GM12874 (cell line): ENCODE measurements around the gene CCDC120.

Source experiments
- TF ChIP-seq, protein P1 (sequence below): IDR thresholded peaks from 2 replicates; pipeline ENCODE4 v1.5.1; 2011; ENCODE audit warnings: low read depth, mild to moderate bottlenecking, control low read depth, low read length, moderate library complexity; ENCODE audit not compliant: insufficient read depth

CCDC120 gene

DNA sequence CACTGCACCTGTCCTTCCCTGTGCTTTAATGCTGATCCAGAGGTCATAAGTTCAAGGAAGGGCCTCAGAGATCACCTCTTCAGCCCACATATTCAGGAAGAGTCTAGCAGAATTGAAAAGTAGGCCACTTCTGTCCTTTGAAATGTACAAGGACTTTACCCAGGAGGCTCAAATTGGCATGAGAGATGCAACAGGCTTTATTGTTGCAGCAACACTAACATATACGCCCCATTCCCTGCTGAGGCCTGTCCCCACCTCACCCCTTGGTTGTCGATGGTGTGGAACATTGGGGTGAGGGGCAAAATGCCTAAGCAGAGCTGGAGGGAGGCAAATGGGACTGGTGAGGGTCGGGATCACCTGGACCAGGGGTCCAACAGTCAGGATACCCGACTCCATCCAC, 12.2 kb downstream of the CCDC120 start:
- TF ChIP-seq, protein P1, sequence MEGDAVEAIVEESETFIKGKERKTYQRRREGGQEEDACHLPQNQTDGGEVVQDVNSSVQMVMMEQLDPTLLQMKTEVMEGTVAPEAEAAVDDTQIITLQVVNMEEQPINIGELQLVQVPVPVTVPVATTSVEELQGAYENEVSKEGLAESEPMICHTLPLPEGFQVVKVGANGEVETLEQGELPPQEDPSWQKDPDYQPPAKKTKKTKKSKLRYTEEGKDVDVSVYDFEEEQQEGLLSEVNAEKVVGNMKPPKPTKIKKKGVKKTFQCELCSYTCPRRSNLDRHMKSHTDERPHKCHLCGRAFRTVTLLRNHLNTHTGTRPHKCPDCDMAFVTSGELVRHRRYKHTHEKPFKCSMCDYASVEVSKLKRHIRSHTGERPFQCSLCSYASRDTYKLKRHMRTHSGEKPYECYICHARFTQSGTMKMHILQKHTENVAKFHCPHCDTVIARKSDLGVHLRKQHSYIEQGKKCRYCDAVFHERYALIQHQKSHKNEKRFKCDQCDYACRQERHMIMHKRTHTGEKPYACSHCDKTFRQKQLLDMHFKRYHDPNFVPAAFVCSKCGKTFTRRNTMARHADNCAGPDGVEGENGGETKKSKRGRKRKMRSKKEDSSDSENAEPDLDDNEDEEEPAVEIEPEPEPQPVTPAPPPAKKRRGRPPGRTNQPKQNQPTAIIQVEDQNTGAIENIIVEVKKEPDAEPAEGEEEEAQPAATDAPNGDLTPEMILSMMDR = no peak

DNA sequence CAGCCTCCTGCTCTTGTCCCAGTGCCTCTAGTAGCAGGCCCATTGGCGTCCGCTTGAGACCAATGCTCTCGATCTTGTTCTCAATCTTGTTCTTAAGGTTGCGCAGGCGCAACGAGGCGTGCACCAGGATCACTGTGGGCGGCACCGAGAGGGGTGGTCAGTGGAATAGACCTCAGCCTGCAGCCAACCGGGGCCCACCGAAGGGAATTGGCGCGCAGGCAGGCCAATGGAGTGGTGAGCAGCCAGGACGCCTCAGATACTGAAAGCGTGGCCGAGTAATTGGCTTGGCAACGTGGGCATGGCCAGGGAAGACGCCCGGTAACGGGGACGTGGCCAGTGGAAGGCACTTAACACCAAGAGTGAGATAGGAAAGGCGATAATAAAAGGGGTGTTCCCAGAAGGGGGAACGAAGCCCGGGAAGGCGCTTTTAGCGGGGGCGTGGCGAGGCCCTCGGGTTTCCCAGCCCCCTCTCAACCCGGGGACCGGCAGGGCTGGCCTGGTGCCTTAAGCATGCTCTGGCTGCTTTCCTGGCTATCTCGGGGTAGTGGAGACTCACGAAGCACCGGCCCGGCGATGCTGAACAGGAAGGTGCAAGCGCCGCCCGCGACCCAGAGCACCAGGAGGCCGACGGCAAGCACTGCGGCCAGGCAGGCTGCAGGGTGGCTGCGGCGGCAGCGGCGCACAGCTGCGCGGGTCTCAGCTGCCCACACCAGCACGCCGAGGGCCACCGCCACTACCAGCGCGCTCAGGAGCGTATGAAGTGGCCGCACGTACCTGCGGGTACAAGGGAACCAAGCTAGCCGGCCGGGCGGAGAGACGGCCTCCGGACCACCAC, 13.3 kb downstream of the CCDC120 start:
- TF ChIP-seq, protein P1 = no peak

DNA sequence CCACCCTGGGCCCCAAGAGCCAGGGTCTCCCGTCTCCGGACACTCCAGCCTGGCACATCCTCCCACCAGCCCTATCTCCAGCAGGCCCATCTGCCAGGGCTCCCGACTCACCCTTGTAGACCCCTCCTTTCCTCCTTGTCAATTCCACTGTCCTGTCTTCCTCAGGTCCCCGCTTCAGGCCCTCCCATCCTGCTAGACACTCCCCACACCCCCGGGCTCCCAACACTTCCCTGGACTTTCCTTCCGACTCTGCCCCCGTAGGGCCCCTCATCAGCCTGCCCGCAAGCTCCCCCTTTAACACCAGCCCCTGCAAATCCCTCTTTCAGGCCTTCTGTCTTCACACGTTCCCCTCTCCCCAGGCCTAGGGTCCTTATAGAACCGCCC, 13.9 kb downstream of the CCDC120 start:
- TF ChIP-seq, protein P1 = no peak

DNA sequence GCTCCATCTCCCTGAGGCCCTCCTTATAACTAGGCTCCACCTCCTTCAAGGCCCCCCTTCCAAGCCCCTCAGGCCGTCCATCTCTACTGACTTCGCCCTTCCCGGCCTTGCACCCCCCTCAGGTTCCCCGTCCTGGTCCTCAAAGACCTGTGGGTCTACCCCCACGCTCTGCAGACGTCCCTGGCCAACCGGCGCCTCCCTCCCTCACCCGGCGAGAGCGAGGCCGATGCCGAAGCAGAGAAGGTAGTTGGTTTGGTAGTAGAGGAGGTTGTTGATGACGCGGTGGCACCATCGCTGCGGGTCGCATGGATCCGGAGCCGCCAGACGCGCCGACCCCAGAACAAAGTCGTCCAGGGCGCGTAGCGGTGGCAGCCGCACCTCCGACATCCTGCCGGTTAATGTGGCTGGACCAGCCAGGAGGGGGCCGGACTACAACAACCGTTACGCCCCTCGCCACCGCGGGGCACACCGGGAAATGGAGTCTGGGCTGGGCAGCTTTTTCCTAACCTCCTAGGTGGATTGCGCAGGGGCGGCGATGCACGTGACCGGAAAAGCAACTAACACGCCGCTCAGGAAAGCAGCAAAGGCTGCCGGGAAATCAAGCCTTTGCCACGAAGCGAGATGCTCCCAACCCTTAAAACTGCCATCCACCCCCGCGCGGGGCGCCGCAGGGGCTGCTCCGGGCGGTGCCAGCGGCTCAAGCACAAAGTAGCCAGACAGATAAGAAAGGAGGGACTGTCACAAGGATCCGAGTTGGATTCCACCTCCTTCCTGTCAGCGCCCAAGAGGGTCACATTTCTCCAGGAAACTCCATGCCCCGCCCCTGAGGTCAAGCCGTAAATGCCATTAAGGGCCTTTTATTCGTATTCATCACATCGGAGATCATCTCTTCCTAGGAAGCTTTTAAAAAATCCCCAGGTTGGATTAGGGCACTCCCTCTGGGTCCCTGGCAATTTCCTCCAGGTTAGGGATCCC, 15.1 kb downstream of the CCDC120 start, which contains the start of gene PRAF2:
TSS of gene PRAF2 (minus strand) at position 402 of the 975 bp plus-strand sequence. CDS start at position 387, 15 bp downstream.
- TF ChIP-seq, protein P1 = no peak

DNA sequence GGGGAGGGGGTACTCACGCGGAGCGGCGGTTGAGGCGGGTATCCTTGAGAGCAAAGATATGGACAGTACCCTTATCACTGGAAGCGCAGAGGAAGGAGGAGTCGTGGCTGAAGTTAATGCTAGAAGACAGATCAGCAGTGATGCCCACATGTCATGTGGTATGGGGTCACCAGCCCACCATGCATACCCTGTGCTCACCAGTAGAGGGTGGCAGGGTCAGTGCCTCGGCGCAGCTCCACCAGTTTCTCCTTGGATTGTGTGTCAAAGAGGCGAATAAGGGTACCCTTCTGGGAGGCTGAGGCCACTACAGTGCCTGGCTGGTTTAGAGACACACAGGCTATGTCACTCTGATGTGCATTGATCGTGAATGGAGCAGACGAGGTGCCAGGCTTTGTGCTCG, 16.5 kb downstream of the CCDC120 start:
- TF ChIP-seq, protein P1 = no peak

DNA sequence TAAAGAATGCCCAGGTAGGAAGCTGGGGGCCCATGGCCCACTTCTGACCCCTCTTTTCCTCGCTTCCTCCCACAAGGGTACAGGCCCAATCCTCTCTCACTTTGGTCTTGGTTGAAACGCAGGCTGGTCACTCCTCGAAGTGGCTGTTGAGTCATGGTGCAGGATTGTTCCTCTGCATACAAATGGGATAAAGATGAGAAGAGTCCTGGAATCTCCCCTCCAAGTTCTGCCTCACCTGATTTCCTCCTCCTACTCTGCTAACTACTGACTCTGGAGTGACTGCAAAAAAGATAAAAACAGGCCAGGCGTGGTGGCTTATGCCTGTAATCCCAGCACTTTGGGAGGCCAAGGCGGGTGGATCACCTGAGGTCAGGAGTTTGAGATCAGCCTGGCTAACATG, 19.1 kb downstream of the CCDC120 start:
- TF ChIP-seq, protein P1 = no peak
